BLaER1 (cell line): ENCODE data around the gene KLHL8.
A peak's percentile ranks its signal among the peaks of the same experiment; 100 is the strongest.

ENCODE experiments used
- H3K27ac ChIP-seq: shearing (Covaris generic); formaldehyde crosslinking; 2 replicates; pipeline ENCODE4 v1.8.1; 2022
- H3K27me3 ChIP-seq: shearing (Covaris generic); formaldehyde crosslinking; 2 replicates; pipeline ENCODE4 v1.8.1; 2022
- H3K36me3 ChIP-seq: shearing (Covaris generic); formaldehyde crosslinking; 2 replicates; pipeline ENCODE4 v1.8.1; 2022
- H3K4me1 ChIP-seq: shearing (Covaris generic); formaldehyde crosslinking; 2 replicates; pipeline ENCODE4 v1.8.1; 2022
- H3K4me2 ChIP-seq: shearing (Covaris generic); formaldehyde crosslinking; 2 replicates; pipeline ENCODE4 v1.8.1; 2022
- H3K4me3 ChIP-seq: shearing (Covaris generic); formaldehyde crosslinking; 2 replicates; pipeline ENCODE4 v1.8.1; 2022
- H3K9ac ChIP-seq: shearing (Covaris generic); formaldehyde crosslinking; 2 replicates; pipeline ENCODE4 v1.8.1; 2022
- H3K9me3 ChIP-seq: shearing (Covaris generic); formaldehyde crosslinking; 2 replicates; pipeline ENCODE4 v1.8.1; 2022
- H4K20me1 ChIP-seq: shearing (Covaris generic); formaldehyde crosslinking; 2 replicates; pipeline ENCODE4 v1.8.1; 2022
- Cebpa-rat ChIP-seq: shearing (Covaris generic); IDR thresholded peaks from 2 replicates; pipeline ENCODE4 v1.8.1; 2022

The KLHL8 gene

DNA sequence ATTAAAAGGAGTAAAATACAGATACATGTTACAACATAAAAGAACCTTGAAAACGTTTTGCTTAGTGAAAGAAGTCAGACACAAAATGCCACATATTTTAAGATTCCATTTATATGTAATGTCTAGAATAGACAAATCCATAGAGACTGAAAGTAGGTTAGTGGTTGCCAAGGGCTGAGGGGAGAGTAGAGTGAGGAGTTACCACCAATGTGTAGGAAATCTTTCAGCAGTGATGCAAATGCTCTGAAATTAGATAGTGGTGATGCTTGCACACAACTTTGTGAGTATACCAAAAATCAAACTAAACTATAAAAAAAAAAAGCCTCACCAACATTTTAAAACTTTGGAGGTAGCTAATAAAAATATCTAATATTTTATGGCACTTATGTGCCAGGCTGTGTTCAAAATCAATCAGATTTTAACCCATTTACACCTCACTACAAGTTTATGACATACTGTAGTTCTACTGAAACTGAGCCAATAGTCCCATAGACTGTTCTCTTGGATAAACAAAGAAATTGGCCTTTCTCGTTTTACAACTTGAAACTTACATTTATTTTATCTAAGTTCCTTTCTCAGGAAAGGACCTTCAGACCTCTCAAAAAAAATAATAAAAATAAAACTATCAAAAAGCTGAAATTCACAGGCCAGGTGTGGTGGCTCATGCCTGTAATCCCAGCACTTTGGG is 29.1 kb upstream of the KLHL8 start:
- H3K9me3 ChIP-seq = peaks cover 14% of the 10 kb centered on the region
- no peaks in the 10 kb centered on the region for H3K27me3 ChIP-seq
- no peak overlapping the region for H3K9ac ChIP-seq
- H3K27ac ChIP-seq = no peak overlapping the region
- TF ChIP-seq Cebpa-rat = no peak
- no peak overlapping the region for H3K4me3 ChIP-seq
- H4K20me1 ChIP-seq = no peaks in the 10 kb centered on the region
- H3K4me1 ChIP-seq = no peaks in the 10 kb centered on the region
- H3K36me3 ChIP-seq = no peaks in the 10 kb centered on the region
- no peak overlapping the region for H3K4me2 ChIP-seq

DNA sequence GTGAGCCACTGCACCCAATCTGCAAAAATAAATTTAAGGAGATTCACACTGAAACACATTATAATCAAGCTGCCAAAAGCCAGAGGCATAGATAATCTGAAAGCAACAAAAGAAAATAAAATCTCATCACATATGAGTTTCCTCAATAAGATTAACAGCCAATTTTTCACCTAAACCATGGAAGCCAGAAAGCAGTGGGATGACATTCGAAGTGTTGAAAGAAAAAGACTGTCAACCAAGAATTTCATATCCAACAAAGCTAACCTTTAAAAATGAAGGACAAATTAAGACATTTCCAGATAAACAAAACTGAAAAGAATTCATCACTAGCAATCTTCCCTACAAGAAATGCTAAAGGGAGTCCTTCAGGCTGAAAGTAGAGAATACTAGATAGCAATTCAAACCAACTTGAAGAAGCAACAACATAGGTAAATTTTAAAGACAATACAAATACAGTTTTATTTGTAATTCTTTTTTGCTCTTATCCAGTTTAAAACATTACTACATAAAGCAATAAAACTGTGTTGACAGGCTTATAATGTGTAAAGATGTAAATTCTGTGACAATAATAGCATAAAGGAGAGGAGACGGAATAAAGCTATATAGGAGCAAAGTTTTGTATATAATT is 23.1 kb upstream of the KLHL8 start:
- no peaks in the 10 kb centered on the region for H4K20me1 ChIP-seq
- H3K9me3 ChIP-seq = peaks cover 39% of the 10 kb centered on the region
- no peaks in the 10 kb centered on the region for H3K36me3 ChIP-seq
- no peak overlapping the region for H3K4me2 ChIP-seq
- no peak overlapping the region for H3K4me3 ChIP-seq
- TF ChIP-seq Cebpa-rat = no peak
- peaks cover 12% of the 10 kb centered on the region for H3K4me1 ChIP-seq
- H3K9ac ChIP-seq = no peak overlapping the region
- H3K27ac ChIP-seq = no peak overlapping the region
- no peaks in the 10 kb centered on the region for H3K27me3 ChIP-seq

DNA sequence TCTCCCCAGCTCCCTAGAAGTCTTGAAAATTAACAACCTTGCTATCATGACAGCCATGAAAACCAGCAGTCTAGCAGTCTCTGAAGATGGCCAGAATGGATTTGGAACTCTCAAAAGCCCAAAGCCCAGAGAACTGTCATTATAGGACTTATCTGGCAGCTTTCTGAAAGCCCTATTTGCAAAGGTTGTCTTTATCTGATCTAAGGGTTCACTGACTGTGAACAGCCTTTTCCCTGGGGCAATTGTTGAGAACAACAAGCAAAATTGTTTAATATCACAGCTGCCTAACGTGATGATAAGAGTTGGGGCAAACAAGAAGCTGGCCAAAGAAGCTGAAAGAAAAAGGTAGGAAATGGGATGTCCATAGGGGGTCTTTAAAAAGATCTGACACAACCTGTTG is 20.9 kb upstream of the KLHL8 start:
- no peak for TF ChIP-seq Cebpa-rat
- Histone ChIP-seq H3K9me3 (peaks cover 30% of the 10 kb centered on the region), H3K9ac (no peak overlapping the region)

DNA sequence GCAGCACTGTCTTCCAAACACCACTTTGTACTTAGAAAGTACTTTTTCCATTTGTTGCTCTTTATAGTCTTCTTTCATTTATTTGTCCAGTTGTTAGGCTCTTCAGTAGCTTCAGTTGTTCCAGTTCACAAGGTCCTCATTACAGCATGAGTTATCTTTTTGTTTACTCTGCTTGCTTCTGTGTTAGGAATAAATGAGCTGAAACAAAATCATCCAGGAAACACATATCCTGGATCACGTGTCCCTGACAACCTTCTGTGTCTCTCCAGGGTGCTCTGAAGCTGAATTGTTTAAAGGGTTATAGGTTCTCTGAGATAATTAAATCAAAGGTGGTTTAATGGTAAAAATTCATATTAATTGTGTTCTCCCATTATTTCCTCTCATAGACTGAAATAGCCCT is 19.9 kb upstream of the KLHL8 start:
- H3K4me2 ChIP-seq = peak overlapping the region; percentile 28; the same call in 1 of the 2 replicates

More for the DNA sequence above, 20.9 kb upstream of the KLHL8 start:
- H3K4me1 ChIP-seq = peaks cover 12% of the 10 kb centered on the region
- H3K4me2 ChIP-seq = no peak overlapping the region
- no peaks in the 10 kb centered on the region for H3K36me3 ChIP-seq
- H4K20me1 ChIP-seq = no peaks in the 10 kb centered on the region
- H3K27ac ChIP-seq = no peak overlapping the region
- no peak overlapping the region for H3K4me3 ChIP-seq
- no peaks in the 10 kb centered on the region for H3K27me3 ChIP-seq

DNA sequence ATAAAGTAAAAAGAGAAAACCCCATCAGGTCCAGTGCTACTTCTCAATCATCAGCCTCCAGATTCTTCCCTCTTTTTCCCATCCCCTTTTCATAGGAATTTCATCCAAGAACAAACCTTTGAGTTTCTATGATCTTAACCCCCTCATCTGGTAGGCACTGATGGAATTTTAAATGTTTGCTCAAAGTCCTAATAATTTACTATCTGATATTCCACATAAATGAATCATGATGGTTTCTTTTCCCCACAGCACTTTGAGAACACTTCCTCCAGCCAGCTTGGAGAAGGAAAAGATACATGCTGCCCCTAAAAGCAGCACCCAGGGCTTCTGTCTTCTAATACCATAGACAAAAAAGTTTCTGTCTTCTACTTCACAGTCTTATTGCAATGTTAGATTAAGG is 19.4 kb upstream of the KLHL8 start:
- peaks cover 16% of the 10 kb centered on the region for H3K4me1 ChIP-seq
- no peak for TF ChIP-seq Cebpa-rat
- peaks cover 25% of the 10 kb centered on the region for H3K9me3 ChIP-seq
- H4K20me1 ChIP-seq = no peaks in the 10 kb centered on the region
- no peak overlapping the region; the same call in 1 of the 2 replicates for H3K4me2 ChIP-seq
- H3K9ac ChIP-seq = no peak overlapping the region
- H3K27ac ChIP-seq = no peak overlapping the region
- H3K4me3 ChIP-seq = no peak overlapping the region
- H3K27me3 ChIP-seq = no peaks in the 10 kb centered on the region
- no peaks in the 10 kb centered on the region for H3K36me3 ChIP-seq

More for the DNA sequence above, 19.9 kb upstream of the KLHL8 start:
- no peaks in the 10 kb centered on the region for H4K20me1 ChIP-seq
- no peak overlapping the region for H3K9ac ChIP-seq
- H3K4me3 ChIP-seq = no peak overlapping the region
- no peaks in the 10 kb centered on the region for H3K27me3 ChIP-seq
- no peak overlapping the region for H3K27ac ChIP-seq
- TF ChIP-seq Cebpa-rat = no peak
- peaks cover 25% of the 10 kb centered on the region for H3K9me3 ChIP-seq
- H3K36me3 ChIP-seq = no peaks in the 10 kb centered on the region
- peaks cover 16% of the 10 kb centered on the region for H3K4me1 ChIP-seq

DNA sequence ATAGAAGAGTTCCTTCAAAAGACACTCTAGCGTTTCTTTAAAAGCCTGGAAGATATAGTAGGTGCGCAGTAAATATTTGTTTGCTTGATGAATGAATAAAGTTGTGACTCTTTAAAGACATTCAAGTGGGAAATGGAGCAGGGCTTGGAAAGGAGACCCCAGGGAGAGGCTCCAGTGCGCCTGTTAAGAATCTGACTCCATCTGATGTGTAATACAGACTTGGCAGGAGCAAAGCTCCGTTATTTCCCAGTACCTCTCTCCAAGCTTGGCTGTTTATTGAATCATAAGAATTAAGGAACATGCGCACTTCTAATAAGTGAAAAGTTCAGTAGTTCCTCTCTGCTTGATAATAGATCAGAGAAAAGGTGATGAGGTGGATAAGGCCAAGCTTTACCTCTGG is 18.8 kb upstream of the KLHL8 start:
- Histone ChIP-seq H3K36me3 (no peaks in the 10 kb centered on the region), H3K9me3 (peaks cover 24% of the 10 kb centered on the region), H3K4me3 (no peak overlapping the region), H4K20me1 (no peaks in the 10 kb centered on the region), H3K4me1 (peaks cover 16% of the 10 kb centered on the region), H3K4me2 (no peak overlapping the region), H3K27me3 (no peaks in the 10 kb centered on the region), H3K9ac (no peak overlapping the region), H3K27ac (no peak overlapping the region)
- no peak for TF ChIP-seq Cebpa-rat

DNA sequence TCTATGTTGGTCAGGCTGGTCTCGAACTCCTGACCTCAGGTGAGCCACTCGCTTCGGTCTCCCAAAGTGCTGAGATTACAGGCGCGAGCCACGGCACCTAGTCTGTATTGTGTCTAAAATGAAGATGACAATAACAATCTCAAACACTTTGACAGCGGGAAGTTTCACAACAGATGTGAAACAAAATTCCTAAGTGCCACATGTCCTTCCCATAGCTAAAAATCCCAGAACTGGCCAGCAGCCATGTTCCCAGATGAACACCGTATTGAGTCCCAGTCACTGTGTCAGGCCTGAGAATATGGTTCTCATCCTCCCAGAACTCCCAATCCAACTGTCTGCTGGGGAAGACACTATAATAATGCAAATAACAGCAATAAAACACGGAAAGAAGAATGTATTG is 16.4 kb upstream of the KLHL8 start:
- Histone ChIP-seq H3K4me2 (no peak overlapping the region), H3K27ac (no peak overlapping the region), H3K9ac (no peak overlapping the region), H3K4me3 (no peak overlapping the region), H3K27me3 (no peaks in the 10 kb centered on the region), H3K9me3 (peaks cover 2% of the 10 kb centered on the region; the same call in 1 of the 2 replicates), H3K4me1 (peaks cover 16% of the 10 kb centered on the region), H4K20me1 (no peaks in the 10 kb centered on the region), H3K36me3 (no peaks in the 10 kb centered on the region)
- no peak for TF ChIP-seq Cebpa-rat

DNA sequence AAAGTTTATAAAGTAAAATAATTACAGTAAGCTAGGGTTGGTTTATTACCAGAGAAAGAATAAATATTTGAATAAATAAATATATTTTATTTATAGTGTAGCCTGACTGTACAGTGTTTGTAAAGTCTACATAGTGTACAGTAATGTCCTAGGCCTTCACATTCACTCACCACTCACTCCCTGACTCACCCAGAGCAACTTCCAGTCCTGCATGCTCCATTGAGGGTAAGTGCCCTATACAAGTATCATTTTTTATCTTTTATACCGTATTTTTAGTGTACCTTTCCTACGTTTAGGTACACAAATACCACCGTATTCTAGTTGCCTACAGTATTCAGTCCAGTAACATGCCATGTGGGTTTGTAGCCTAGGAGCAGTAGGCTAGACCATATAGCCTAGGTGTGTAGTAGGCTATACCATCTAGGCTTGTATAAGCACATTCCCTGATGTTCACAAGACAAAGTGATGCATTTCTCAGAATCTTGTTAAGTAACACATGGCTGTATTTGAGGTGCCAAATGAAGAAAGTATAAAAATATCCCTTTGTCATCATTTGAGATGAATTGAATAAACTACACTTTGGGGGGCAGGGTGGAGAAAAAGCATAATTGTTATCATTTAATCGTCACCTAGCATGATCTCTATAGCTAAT is 14.7 kb upstream of the KLHL8 start:
- H4K20me1 ChIP-seq = no peaks in the 10 kb centered on the region
- no peaks in the 10 kb centered on the region for H3K36me3 ChIP-seq
- TF ChIP-seq Cebpa-rat = no peak
- H3K9me3 ChIP-seq = no peaks in the 10 kb centered on the region
- no peaks in the 10 kb centered on the region for H3K27me3 ChIP-seq
- H3K27ac ChIP-seq = no peak overlapping the region
- no peak overlapping the region for H3K9ac ChIP-seq
- H3K4me2 ChIP-seq = peak overlapping the region; percentile 65
- H3K4me3 ChIP-seq = 0 out of 2 replicates have a peak overlapping the region, but pooled peaks have one; percentile 45
- H3K4me1 ChIP-seq = peaks cover 7% of the 10 kb centered on the region

DNA sequence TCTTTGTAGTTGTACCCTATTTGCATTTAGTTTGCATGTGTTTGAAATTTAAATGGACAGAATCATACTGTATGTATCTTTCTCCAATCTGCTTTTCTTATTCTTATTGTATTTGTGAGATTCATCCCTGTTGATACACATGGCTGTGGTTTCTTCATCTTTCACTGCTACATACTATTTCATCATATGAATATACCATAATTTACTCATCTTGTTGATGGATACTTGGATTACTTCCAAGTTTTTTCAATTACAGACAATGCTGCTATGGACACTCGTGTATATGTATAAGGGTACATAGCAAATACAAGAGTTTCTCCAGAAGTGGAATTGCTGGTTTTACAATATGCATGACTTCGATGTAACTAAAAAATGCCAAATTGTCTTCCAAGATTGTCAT is 11.8 kb upstream of the KLHL8 start:
- no peak overlapping the region for H3K27ac ChIP-seq
- no peak for TF ChIP-seq Cebpa-rat
- H3K4me2 ChIP-seq = no peak overlapping the region
- H3K9me3 ChIP-seq = no peaks in the 10 kb centered on the region
- no peaks in the 10 kb centered on the region for H3K27me3 ChIP-seq
- H4K20me1 ChIP-seq = no peaks in the 10 kb centered on the region
- no peaks in the 10 kb centered on the region for H3K36me3 ChIP-seq
- no peak overlapping the region for H3K4me3 ChIP-seq
- no peak overlapping the region for H3K9ac ChIP-seq
- 0 out of 2 replicates have a peak, but pooled peaks cover 4% of the 10 kb centered on the region for H3K4me1 ChIP-seq

DNA sequence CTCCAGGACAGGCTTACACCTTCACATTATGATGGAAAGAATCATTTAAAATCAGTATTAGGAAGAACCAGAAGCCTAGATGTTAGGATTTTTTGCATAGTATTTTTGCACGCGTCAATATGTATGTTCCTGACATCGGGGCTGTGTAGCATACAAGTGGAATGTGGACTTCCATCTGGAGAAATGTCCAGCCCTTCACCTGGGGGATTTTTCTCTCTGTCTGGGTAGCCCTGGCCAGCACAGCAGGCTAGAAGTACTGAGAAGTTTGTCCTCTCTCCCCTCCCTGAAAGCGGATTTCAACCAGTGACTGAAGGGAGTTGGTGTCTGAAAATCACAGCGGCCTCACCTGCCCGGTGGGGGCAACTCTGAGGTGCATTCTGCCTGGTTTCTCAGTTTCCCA is 10.4 kb upstream of the KLHL8 start:
- Histone ChIP-seq H3K27me3 (no peaks in the 10 kb centered on the region), H3K27ac (no peak overlapping the region), H3K36me3 (no peaks in the 10 kb centered on the region), H3K9me3 (no peaks in the 10 kb centered on the region), H3K4me2 (no peak overlapping the region), H3K4me3 (no peak overlapping the region), H3K9ac (no peak overlapping the region), H4K20me1 (no peaks in the 10 kb centered on the region), H3K4me1 (peaks cover 1% of the 10 kb centered on the region; the same call in 1 of the 2 replicates)
- no peak for TF ChIP-seq Cebpa-rat
